GM21515 (cell line): ENCODE data around the gene TCEA3.

ENCODE experiments used
- ATAC-seq: cut with Tn5 transposase; IDR thresholded peaks from one replicate; pipeline ENCODE4 v1.9.1; 2021; ENCODE audit not compliant: unreplicated experiment

TCEA3 gene

DNA sequence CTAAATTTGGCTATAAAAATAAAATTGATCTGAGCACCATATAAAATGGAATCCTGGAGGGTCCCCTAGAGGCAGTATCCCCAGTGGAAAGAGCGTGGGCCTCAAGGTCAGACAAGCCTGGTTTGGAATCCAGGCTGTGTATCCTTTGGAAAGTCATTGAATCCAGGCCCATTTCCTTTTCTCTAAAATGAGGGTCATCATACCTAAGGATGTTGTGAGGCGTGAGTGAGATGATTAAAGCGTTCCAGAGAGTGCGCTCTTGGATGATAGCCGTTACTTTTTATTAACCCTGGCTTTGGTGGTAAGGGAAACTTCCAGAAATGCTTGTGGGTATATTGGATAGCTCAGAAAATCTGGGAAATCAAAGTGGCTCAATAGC, 54.2 kb downstream of the TCEA3 start:
- no peak for ATAC-seq

DNA sequence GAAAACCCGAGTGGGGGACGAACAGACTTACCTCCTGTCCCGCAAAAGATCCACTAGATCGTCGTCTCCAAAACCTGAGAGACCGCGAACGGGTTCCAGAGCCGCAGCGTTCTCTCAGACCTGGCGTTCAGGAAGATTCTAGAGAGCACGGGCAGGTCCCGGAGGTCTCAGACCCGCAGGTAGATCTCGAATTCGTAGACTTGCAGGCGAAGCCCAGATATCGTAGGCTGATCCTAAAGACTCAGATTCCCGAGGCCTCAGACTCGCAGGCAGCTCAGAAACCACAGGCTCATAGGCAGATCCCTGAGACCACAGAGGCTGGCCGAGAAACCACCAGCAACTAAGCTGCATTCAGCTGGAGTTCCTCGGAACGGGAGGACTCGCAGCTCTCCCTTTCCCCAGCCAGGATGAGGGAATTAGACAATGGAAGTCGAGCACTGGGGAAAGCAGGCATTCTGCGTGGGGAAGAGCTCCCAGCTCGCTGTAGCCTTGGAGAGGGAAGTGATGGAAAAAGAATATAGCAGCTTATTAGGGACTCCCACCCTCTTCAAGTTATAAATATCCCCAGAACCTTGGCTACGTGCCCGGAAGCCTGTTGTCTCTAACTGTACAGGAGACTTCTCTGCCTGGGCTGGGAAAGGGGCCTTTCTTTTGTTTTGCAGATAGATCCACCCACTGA, 55.1 kb downstream of the TCEA3 start, which contains the start of gene ZNF436:
Gene ZNF436, minus strand, starts transcription at position 502 of the 679 bp plus-strand sequence. CDS start 1,831 bp downstream, outside the sequence.
- ATAC-seq = no peak

- peak; percentile 70 for ATAC-seq
Observed at GRCh38 chr1:23368562-23369334, 55.8 kb downstream of the TCEA3 start.

GRCh38 chr1:23367791-23368561, 56.6 kb downstream of the TCEA3 start:
- peak; percentile 88 for ATAC-seq

- no peak for ATAC-seq
Observed at GRCh38 chr1:23367451-23367790, 57.1 kb downstream of the TCEA3 start.

DNA sequence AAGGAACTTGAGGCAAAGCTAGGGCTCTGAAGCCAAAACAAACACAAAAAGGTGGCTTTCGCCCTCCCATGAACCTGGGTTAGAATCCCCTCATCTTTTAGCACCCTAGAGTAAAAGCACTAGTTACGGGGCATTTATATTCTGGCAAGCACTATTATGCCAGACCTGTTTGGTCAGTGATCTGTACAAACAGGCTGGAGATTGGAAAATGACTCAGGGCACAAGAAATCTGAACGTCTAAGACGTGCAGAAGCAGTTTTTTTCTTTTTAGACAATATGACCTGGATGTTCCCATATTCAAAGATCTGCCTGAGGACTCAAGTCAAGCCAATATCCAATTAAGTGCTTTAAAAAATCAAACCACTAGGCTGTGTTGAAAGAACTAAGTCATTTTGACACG, 58.0 kb downstream of the TCEA3 start:
- ATAC-seq = no peak

GRCh38 chr1:23366146-23366545, 58.4 kb downstream of the TCEA3 start:
- no peak for ATAC-seq

- no peak for ATAC-seq
Observed at GRCh38 chr1:23362218-23362713, 62.3 kb downstream of the TCEA3 start.

DNA sequence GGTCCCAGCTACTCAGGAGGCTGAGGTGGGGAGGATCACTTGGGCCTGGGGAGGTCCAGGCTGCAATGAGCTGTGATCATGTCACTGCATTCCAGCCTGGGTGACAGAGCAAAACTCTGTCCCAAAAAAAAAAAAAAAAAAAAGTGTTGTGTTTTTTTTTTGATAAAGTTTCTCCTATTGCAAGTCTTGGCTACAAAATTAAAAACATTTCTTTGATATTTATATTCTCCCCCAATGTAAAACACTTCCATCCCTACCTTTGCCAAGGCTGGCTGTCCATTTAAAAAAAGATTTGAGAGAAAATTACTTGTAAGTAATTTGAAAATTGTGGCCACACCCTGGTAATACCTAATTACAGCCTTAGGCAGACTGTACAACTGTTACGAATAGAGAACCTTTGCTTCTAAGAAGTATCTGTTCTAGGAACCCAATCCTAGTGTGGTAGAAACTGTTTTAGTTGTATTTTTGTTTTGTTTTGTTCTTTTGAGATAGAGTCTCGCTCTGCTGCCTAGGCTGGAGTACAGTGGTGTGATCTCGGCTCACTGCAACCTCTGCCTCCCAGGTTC, 66.2 kb downstream of the TCEA3 start:
- no peak for ATAC-seq

GRCh38 chr1:23357138-23357908, 67.2 kb downstream of the TCEA3 start:
- no peak for ATAC-seq

DNA sequence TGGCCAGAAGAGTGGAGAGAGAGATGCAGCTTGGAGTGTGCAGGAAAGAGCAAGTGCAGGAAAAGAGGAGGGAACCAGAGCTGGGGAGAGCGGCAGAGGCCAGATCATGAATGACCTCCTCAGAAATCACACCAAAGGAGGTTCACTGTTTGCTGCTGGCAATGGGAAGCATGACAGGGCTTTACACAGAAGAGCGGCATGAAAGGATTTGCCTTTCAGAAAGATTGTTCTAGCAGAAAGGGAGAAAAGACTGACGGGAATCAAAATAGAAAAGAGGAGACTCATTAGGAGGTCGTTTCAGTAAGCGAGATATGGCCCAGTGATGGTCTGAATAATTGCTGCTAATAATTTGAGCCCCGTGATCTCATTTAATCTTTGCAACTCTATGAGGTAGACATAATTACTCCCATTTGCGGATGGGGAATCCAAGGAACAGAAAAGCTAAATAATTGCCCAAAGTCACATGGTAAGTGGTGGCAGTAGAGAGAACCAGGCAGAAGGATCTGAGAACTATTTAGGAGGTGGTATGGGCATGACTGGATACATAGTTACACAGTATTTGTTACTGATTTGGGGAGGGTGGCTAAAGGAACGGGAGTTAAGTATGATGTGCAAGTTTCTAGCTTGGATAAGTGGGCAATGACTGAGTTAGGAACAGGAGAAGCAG, 67.9 kb downstream of the TCEA3 start:
- ATAC-seq = no peak

DNA sequence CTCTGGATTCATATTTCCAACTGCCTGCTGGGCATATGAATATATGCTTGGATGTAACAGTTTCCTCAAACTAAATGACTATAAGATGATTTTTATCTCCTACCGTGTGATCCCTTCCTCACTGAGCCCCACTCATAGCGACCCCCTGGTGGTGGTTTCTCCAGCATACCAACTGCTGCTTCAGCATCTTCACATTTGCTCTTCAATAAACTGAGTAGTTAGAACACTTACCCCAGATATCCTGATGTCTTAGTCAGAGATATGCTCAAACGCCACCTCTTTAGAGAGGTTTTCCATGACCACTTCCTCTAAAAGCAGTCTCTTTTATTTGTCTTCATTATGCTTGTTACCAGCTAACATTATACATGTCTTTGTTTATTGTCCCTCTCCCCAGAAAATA, 70.3 kb downstream of the TCEA3 start:
- ATAC-seq = no peak

DNA sequence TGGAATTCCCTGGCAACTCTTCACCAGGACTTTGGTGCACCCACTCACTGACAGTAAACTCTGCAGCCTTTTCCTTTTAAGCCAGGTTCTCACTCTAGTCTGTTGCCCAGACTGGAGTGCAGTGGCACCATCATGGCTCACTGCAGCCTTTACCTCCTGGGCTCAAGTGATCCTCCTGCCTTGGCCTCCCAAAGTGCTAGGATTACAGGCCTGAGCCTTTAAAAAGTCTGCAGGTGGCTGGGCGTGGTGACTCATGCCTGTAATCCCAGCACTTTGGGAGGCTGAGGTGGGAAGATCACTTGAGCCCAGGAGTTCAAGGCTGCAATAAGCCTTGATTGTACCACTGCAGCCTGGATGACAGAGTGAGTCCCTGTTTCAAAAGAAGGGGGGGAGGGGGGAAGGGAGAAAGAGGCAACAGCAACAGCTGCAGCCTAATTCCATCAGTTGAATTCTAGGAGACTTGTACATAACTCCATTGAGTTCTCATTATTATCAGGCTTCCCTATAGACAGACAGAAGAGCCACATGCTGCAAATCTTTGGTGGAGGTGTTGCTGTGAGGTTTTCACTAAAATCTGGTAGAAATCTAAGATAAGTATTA, 72.4 kb downstream of the TCEA3 start:
- no peak for ATAC-seq

DNA sequence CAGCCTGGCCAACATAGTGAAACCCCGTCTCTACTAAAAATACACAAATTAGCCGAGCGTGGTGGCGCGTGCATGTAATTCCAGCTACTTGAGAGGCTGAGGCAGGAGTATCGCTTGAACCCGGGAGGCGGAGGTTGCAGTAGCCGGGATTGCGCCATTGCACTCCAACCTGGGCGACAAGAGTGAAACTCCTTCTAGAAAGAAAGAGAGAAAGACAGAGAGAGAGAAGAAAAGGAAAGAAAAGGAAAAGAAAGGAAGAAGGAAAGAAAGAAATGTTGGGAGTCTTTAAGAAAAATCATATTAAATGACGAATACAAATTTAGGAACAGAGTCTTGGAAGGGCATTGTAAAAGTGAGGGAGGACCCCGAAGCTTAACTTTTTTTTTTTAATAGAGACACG, 78.6 kb downstream of the TCEA3 start:
- ATAC-seq = no peak

DNA sequence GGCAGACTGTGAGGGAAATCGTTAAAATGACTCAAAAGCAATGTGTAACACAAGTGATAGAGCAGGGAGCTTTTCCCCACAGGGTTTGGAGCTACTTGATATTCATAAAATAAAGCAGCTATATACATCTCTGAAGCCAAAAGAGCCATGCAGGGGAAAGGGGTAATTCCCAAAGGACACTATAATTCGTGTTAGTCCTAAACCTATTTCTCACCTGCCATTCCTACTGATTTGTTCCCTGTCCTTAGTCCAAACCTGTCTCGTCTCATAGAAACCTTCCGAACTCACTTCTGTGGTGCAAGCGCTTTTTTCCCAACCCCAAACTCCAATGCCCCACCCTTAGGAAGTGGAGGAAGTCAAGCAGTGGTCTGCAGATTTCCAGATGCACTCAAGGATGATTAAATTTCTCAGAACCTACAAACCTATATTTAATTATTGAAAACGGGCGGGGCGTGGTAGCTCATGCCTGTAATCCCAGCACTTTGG, 79.5 kb downstream of the TCEA3 start:
- ATAC-seq = no peak

DNA sequence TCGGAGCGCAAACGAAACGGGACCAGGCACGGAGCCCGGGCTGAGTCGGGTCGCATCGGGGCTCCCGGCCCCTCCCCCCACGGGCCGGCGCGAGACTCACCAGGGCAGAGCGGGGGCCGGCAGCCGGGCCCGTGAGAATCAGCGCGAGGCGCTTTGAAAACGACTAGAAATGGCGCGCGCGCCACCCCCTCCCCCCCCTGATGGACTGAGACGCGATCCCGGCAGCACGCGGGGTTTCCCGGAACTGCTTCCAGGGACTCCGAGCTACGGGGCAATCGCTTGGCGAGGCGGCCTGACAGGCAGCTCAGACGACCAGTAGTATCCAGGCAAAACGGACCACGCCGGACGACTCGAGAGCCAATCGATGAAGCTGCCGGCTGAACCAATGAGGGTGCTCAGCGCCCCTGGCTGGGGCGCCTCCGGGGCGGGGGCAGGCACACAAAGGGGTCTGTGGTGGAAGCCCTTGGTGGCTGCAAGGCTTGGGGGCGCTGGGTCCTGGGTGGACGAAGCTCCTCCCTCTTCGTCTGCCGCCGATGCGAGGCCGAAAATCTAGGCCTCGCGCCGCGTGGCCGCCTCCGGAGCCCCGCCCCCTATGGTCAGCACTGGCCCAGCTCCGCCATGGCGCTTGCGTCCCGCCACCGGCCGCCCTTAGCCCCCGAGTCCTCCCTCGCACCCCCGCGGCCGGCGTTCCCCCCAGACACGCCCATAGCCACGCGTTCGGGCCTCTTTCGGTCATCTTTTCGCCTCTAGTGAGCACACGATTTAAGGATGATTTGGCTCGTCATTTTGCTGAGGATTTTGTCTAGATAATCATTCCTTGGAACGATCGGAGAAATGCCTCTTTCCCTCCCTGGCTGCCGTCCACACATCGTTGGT, 80.2 kb downstream of the TCEA3 start, which contains the start of gene HNRNPR:
Gene HNRNPR, minus strand, starts transcription at position 174 of the 876 bp plus-strand sequence. CDS start 3,276 bp downstream, outside the sequence.
- peak; percentile 91 for ATAC-seq

GRCh38 chr1:23343221-23344110, 81.1 kb downstream of the TCEA3 start:
- peak; percentile 15 for ATAC-seq
